Fibroblast of skin of left quadriceps (primary cell): ENCODE data around the gene NEXN.
A peak's percentile ranks its signal among the peaks of the same experiment; 100 is the strongest.
"Not testable (repeated sequence)": the region's sequence is repeated elsewhere in the genome, so short reads cannot be mapped to it uniquely, and the experiment has no call there.

Experiments used
- DNase-seq, 2 experiments: peaks; one replicate each; pipeline ENCODE4 v3.0.0-alpha.2; 2013; ENCODE audit warnings: low read depth in 2 of 2

NEXN gene

DNA sequence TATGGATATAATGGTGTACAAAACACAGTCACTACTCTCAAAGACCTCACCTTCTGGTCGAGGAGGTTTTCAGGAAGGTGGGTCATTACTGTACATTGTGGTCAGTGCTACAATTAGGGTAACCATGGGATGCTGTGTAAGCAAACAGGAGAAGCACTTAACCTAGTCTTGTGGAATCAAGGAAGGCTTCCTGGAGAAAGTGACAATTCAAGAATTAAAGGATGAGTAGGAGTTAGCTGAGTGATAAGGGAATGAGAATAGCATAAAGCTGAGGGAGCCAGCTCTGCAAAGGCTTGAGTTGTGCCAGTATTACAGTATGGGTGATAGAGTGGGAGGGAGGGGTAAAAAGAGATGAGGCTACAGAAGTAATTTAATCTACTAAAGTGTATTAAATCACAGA lies 17.2 kb downstream of the NEXN start:
- no peak for DNase-seq

- DNase-seq, result no peak
These were observed 17.7 kb downstream of the NEXN start for GRCh38 chr1:77906019-77906545.

GRCh38 chr1:77906624-77907023 lies 18.2 kb downstream of the NEXN start:
- DNase-seq, result no peak

GRCh38 chr1:77910116-77910515 lies 21.7 kb downstream of the NEXN start:
- DNase-seq, result no peak

DNA sequence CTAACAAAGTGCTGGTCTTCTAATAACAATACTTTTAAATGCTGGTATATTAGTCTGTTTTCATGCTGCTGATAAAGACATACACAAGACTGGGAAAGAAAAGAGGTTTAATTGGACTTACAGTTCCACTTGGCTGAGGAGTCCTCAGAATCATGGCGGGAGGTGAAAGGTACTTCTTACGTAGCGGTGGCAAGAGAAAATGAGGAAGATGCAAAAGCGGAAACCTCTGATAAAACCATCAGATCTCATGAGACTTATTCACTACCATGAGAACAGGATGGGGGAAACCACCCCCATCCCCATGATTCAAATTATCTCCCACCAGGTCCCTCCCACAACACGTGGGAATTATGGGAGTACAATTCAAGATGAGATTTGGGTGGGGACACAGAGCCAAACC lies 30.5 kb downstream of the NEXN start:
- not testable (repeated sequence) for DNase-seq

GRCh38 chr1:77925518-77925917 lies 37.1 kb downstream of the NEXN start:
- DNase-seq, result peak; percentile 37 to 57

DNA sequence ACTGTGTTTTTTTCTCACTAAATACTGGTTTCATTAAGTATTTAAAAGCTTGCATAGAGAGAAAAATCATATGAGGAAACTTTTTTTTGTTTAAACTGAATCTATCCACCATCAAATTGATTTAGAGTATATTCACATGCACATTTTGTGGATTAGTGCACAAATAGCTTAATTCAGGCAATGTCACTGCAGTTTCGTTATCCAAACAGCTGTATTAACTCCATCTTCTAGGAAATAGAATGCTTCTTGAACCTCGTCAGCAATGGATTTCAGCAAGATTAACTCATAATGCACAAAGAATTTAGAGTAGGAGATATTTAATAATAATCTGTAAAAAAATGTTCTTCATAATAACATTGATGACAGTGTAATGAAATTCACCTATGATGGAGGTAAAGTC lies 37.5 kb downstream of the NEXN start:
- no peak for DNase-seq

DNA sequence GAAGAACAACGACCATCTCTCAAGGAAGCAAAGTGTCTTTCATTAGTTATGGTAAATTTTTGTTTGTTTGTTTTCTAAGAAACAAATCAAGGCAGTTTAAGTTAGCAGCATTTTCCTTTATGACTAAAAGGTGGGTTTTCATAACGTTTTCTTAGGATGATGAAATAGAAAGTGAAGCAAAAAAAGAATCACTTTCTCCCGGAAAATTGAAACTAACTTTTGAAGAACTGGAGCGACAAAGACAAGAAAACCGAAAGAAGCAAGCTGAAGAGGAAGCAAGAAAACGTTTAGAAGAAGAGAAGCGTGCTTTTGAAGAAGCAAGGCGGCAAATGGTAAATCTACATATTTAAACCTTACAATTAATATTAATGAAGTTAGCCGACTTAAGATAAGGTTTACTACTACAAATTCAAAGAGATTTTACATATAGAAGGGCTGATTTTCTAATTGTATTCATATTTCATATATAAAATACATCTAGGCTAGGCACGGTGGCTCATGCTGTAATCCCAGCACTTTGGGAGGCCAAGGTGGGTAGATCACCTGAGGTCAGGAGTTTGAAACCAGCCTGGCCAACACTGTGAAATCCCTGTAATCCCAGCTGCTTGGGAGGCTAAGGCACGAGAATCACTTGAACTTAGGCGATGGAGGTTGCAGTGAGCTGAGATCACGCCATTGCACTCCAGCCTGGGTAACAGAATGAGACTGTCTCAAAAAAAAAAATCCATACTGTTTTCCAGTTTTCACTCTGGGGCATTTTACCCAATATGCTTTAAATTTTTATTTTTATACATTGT lies 38.3 kb downstream of the NEXN start:
- no peak for DNase-seq

DNA sequence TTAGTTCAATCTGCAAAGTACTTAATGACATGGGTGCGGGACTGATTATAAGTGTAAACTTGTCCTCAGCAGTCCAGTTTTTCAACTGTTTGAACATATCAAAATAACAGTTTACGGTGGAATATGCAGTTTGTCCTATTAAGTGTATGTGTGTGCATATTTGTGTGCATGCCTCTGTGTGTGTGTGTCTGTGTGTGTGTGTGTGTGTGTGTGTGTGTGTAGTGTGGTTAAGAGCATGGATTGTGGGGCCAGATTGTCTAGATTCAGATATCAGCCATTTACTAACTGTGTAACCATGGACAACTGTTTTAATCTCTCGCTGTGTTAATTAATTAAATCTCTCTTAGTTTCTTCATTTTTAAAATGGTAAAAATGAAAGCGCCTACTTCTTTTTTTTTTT lies 39.0 kb downstream of the NEXN start:
- no peak for DNase-seq

DNA sequence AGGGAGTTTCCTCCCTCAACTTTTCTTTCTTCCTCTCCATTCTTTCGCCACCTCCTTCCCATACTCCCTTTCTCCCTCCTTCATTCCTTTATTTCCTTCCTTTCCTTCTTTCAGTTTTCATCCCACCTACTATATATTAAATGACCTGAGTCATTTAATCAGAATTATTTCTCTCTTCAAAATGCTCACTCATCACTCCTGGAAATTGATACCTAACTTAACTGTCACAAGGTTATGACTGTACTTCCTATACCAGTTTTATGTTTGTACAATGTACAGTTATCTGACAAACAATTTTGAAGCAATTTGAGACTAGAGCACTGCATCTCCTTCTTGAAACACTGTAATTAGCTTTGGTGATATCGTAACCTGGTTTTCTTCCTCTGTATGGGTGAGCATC lies 41.4 kb downstream of the NEXN start:
- DNase-seq, result no peak

- DNase-seq, result no peak
These were observed 50.2 kb downstream of the NEXN start for GRCh38 chr1:77938651-77939050.

- DNase-seq, result no peak
These were observed 52.6 kb downstream of the NEXN start for GRCh38 chr1:77940921-77941570.

DNA sequence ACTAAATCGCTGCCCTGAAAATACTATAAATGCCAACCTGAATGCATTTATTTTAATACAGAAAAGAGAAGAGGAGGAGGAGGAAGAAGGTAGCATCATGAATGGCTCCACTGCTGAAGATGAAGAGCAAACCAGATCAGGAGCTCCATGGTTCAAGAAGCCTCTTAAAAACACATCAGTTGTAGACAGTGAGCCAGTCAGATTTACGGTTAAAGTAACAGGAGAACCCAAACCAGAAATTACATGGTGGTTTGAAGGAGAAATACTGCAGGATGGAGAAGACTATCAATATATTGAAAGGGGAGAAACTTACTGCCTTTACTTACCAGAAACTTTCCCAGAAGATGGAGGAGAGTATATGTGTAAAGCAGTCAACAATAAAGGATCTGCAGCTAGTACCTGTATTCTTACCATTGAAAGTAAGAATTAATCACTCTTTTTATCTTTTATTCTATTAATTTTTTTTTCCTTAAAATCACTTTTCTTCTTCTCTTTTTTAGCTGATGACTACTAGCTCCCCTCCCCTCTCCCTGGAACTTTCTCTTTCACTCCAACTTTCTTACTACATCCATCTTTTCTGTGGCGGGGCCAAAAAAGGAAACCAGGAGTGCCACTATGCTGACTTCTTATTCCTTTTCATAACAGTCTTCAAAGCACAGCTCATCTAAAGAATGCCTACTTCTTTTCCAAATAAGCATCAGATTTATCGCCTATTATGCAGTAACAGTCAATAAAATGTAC lies 54.1 kb downstream of the NEXN start:
- no peak for DNase-seq

- DNase-seq, result no peak
These were observed 56.9 kb downstream of the NEXN start for GRCh38 chr1:77945345-77945744.

DNA sequence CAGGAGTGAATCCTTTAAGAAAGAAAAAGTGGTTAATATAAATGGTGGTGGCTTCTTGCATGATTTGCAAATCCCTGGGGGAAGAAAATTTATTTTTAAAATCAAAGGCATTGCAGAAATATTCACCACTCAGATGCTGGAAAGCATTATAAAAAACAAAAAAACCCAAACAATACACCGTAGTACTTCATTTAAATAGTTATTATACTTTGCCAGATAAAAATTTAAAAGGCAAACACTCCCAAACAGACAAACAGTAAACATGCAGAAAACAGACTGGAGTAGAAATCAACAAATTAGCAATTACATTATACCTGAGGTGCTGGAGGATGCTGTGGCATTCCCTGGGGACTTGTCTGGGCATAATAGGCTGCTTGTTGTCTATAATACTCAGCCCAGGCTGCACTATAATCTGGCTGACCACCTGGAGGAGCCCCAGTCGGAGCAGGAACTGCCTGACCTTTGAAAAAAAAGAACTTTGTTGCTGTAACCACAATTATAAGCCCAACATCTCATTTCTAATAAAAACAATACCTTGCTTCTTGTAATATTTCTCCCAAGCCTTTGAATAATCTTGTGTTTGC lies 60.5 kb downstream of the NEXN start:
- no peak for DNase-seq

DNA sequence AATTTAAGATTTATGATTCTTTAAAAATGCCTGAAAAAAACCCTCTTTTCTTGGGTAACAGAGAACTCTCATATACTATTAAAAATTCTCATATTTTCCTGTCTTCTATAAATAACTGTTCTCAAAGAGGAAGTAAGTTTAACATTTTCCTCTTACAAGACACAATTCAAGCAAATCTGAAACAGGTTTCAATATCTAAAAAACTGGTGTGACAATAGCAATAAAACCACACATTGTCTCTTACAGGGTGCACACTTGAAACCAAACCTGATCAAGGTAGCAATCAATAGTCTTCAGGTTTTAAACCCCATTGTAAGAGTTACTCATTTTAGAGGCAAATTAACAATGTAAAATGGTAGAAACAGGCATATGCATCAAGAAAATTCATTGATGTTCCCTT lies 62.4 kb downstream of the NEXN start:
- DNase-seq, result no peak

GRCh38 chr1:77951328-77951727 lies 62.9 kb downstream of the NEXN start:
- DNase-seq, result no peak

- DNase-seq, result no peak
These were observed 65.5 kb downstream of the NEXN start for GRCh38 chr1:77953907-77954306.

DNA sequence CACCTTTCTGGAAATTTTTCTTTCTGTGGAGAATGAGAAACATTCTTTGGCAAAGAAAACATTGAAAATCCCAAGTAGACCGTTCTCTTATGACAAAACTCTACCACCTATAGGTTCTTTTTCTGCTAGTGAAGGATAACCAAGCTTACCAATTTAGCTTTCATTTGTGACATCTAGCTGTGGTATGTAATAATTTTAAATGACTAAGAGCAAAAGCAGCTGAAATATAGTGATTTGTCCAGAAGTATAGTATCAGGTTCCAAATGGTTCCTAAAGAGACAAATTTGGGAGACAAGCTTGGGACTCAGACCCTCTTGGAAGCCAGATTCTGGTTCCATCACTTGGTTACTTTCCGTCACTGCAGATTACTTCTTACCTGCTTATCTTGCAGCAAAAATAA lies 66.1 kb downstream of the NEXN start:
- no peak for DNase-seq

GRCh38 chr1:77955709-77956108 lies 67.3 kb downstream of the NEXN start:
- DNase-seq, result no peak

DNA sequence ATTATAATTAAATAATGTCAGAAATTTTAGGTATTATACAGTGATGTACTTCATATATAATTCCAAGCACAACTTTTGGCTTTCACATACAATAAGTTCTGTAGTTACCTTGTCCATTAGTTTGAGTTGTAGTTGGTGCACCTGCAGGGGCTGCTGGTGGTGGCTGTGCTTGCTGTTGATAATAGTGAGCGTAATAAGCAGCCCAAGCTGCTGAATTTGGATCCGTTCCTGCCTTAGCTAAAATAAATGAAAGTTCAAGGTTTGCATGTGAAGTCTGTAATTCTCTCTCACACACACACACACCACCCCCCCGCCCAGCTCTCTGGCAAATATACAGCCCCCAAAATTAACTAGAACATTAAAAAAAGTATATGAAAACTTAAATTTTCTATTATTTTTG lies 68.0 kb downstream of the NEXN start:
- no peak for DNase-seq

DNA sequence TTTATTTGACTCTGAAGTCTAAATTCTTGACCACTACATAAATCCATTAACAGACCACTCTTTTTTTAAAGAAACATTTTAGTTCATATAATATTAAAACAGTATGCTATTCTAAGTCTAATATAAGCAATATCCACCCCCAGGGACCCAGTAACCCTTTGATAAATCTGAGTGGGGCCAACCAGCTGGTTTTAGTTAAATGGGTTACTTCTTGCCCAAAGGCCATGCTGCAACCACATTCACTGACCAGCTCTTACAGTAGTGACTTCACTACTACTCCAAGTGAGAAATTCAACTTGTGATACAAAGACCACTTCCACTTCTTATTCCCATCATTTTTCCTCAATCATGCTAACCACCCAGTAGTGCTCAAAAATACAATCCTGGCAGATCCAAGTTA lies 70.0 kb downstream of the NEXN start:
- DNase-seq, result no peak
